ENCODE results near the gene COMT. TPM values are rescaled to one million over a fixed set of nuclear protein-coding genes. Genes with fewer than 3 reads are reported as not detected.

COMT gene
- total RNA-seq, 2 donors from 2014 or later = 26.6 to 27.8 TPM

- Histone ChIP-seq H3K9me3 (ENCODE audit: control insufficient read depth, low read length) (no peaks in the 10 kb centered on the region), H3K4me3 (ENCODE audit: low read length) (no peak overlapping the region), H3K27ac (ENCODE audit: low read depth, low read length) (no peak overlapping the region), H3K36me3 (ENCODE audit: control insufficient read depth, insufficient read depth, low read length) (no peaks in the 10 kb centered on the region), H3K9ac (ENCODE audit: extremely low read depth, low read length, poor library complexity, severe bottlenecking) (no peak overlapping the region), H3K4me1 (ENCODE audit: control insufficient read depth, insufficient read depth, low read length) (peaks cover 4% of the 10 kb centered on the region), H3K27me3 (ENCODE audit: control insufficient read depth, insufficient read depth, low read length, poor library complexity, severe bottlenecking) (no peaks in the 10 kb centered on the region)
- WGBS, 2 experiments (ENCODE audit: insufficient coverage in 1 of 2, insufficient read length in 1 of 2) = 92 to 97% methylated on average over 5 to 13 of the region's 13 CpGs
- Mint-ChIP-seq H3K4me3 (no peak overlapping the region), H3K36me3 (ENCODE audit: low read depth) (no peaks in the 10 kb centered on the region), H3K27ac (no peak overlapping the region), H3K4me1 (peaks cover 9% of the 10 kb centered on the region), H3K27me3 (ENCODE audit: insufficient read depth) (no peaks in the 10 kb centered on the region), H3K9me3 (no peaks in the 10 kb centered on the region)
- no peak for TF ChIP-seq CTCF (conservative IDR thresholded peaks at IDR 0.05)
- DNase-seq = no peak
These were observed 40.7 kb upstream of the COMT start for GRCh38 chr22:19900707-19901436.

- H3K9me3 Mint-ChIP-seq = no peaks in the 10 kb centered on the region
- H3K9ac ChIP-seq (ENCODE audit: extremely low read depth, low read length, poor library complexity, severe bottlenecking) = no peak overlapping the region
- no peaks in the 10 kb centered on the region for H3K27me3 Mint-ChIP-seq (ENCODE audit: insufficient read depth)
- TF ChIP-seq CTCF (conservative IDR thresholded peaks at IDR 0.05) = no peak
- H3K4me3 Mint-ChIP-seq = no peak overlapping the region
- DNase-seq = peak; percentile 60
- peaks cover 2% of the 10 kb centered on the region for H3K36me3 Mint-ChIP-seq (ENCODE audit: low read depth)
- peaks cover 4% of the 10 kb centered on the region for H3K4me1 ChIP-seq (ENCODE audit: control insufficient read depth, insufficient read depth, low read length)
- peaks cover 11% of the 10 kb centered on the region for H3K4me1 Mint-ChIP-seq
- H3K27me3 ChIP-seq (ENCODE audit: control insufficient read depth, insufficient read depth, low read length, poor library complexity, severe bottlenecking) = no peaks in the 10 kb centered on the region
- no peaks in the 10 kb centered on the region for H3K36me3 ChIP-seq (ENCODE audit: control insufficient read depth, insufficient read depth, low read length)
- 93 to 95% methylated on average over 10 to 11 of the region's 11 CpGs for WGBS, 2 experiments (ENCODE audit: insufficient coverage in 1 of 2, insufficient read length in 1 of 2)
- H3K27ac ChIP-seq (ENCODE audit: low read depth, low read length) = peak overlapping the region; percentile 70
- H3K27ac Mint-ChIP-seq = no peak overlapping the region
- H3K4me3 ChIP-seq (ENCODE audit: low read length) = no peak overlapping the region
- no peaks in the 10 kb centered on the region for H3K9me3 ChIP-seq (ENCODE audit: control insufficient read depth, low read length)
These were observed 39.9 kb upstream of the COMT start for GRCh38 chr22:19901577-19902244.

GRCh38 chr22:19902245-19902715 is 39.3 kb upstream of the COMT start:
- DNase-seq = peak; percentile 55
- Mint-ChIP-seq H3K4me3 (no peak overlapping the region), H3K4me1 (peaks cover 11% of the 10 kb centered on the region), H3K27me3 (ENCODE audit: insufficient read depth) (no peaks in the 10 kb centered on the region), H3K27ac (no peak overlapping the region), H3K36me3 (ENCODE audit: low read depth) (peaks cover 2% of the 10 kb centered on the region), H3K9me3 (no peaks in the 10 kb centered on the region)
- H3K27ac ChIP-seq (ENCODE audit: low read depth, low read length) = peak overlapping the region; percentile 70
- no peak overlapping the region for H3K4me3 ChIP-seq (ENCODE audit: low read length)
- H3K4me1 ChIP-seq (ENCODE audit: control insufficient read depth, insufficient read depth, low read length) = peaks cover 4% of the 10 kb centered on the region
- H3K9me3 ChIP-seq (ENCODE audit: control insufficient read depth, low read length) = no peaks in the 10 kb centered on the region
- no peak overlapping the region for H3K9ac ChIP-seq (ENCODE audit: extremely low read depth, low read length, poor library complexity, severe bottlenecking)
- 79 to 92% methylated on average over 5 to 7 of the region's 7 CpGs for WGBS, 2 experiments (ENCODE audit: insufficient coverage in 1 of 2, insufficient read length in 1 of 2)
- no peaks in the 10 kb centered on the region for H3K27me3 ChIP-seq (ENCODE audit: control insufficient read depth, insufficient read depth, low read length, poor library complexity, severe bottlenecking)
- H3K36me3 ChIP-seq (ENCODE audit: control insufficient read depth, insufficient read depth, low read length) = no peaks in the 10 kb centered on the region
- TF ChIP-seq CTCF (conservative IDR thresholded peaks at IDR 0.05) = no peak

Measured in endodermal cell (in vitro differentiated cells).